T-cell (primary cell): ENCODE results near the gene GATA2. TPM values are rescaled to one million over a fixed set of nuclear protein-coding genes. Genes with fewer than 3 reads are reported as not detected.

Source experiments
- ATAC-seq, 4 experiments: fragments of 200-7000 bp in 3 of 4; fragments of 150-1000 bp in 1 of 4; cut with Tn5 transposase; replicated peaks in 1 of 4; 1 replicate in 3 of 4; 2 replicates in 1 of 4; pipeline ENCODE4 v1.10.0; 2021; ENCODE audit warnings: moderate library complexity in 3 of 4, mild to moderate bottlenecking in 2 of 4, moderate number of reproducible peaks in 1 of 4
- CTCF ChIA-PET, 2 donors: fragments of 300-600 bp; sonication (Branson Sonifier 250); formaldehyde crosslinking; loops; one replicate each; lab custom pipeline; 2022; ENCODE audit warnings: antibody characterized with exemption in 2 of 2; lab: Charles Lee
- POLR2A ChIA-PET, 2 donors: fragments of 300-600 bp; sonication (Branson Sonifier 250); formaldehyde crosslinking; loops; one replicate each; lab custom pipeline; 2022; ENCODE audit warnings: antibody characterized with exemption in 2 of 2; lab: Charles Lee
- DNase-seq, 35 experiments: peaks; one replicate each; pipeline versions ENCODE4 v3.0.0 to v3.0.0-alpha.2; 2013 to 2023
- H3K27ac ChIP-seq: one replicate; pipeline ENCODE4 v1.5.1; 2013; ENCODE audit warnings: low read length
- H3K27me3 ChIP-seq, 2 experiments: replicated peaks in 1 of 2; 1 replicate in 1 of 2; 2 replicates in 1 of 2; pipeline versions ENCODE4 v1.6.1 to v1.7.0; 2013; ENCODE audit warnings: low read length in 1 of 2, mixed read lengths in 1 of 2; ENCODE audit not compliant: control insufficient read depth in 2 of 2, insufficient read depth in 2 of 2; ENCODE audit errors: extremely low read depth in 1 of 2
- H3K36me3 ChIP-seq, 2 donors: 1 replicate in 1 of 2; 2 replicates in 1 of 2; pipeline versions ENCODE4 v1.6.1 to v1.7.0; 2013; ENCODE audit warnings: low read length in 1 of 2; ENCODE audit not compliant: control insufficient read depth in 2 of 2, insufficient read depth in 1 of 2; ENCODE audit errors: extremely low read depth in 1 of 2
- H3K4me1 ChIP-seq, 2 experiments: 1 replicate in 1 of 2; 2 replicates in 1 of 2; pipeline versions ENCODE4 v1.6.1 to v1.7.0; 2013; ENCODE audit warnings: low read length in 2 of 2, mixed read lengths in 1 of 2; ENCODE audit not compliant: insufficient read depth in 2 of 2, control insufficient read depth in 1 of 2; ENCODE audit errors: extremely low read depth in 1 of 2
- H3K4me3 ChIP-seq, 2 donors: 1 replicate in 1 of 2; 2 replicates in 1 of 2; pipeline versions ENCODE4 v1.5.1 to v1.7.0; 2013; ENCODE audit warnings: mild to moderate bottlenecking in 2 of 2, low read length in 1 of 2, moderate library complexity in 1 of 2; ENCODE audit not compliant: control insufficient read depth in 1 of 2; ENCODE audit errors: extremely low read depth in 1 of 2
- H3K9me3 ChIP-seq: 2 replicates; pipeline ENCODE4 v1.7.0; 2013
- H3K27ac Mint-ChIP-seq, 2 donors: one replicate each; pipeline ENCODE4 v1.8.0; 2020 to 2021; ENCODE audit warnings: mild to moderate bottlenecking in 2 of 2, mixed read lengths in 2 of 2
- H3K27me3 Mint-ChIP-seq, 2 donors: one replicate each; pipeline ENCODE4 v1.8.0; 2021 to 2022; ENCODE audit warnings: mixed read lengths in 2 of 2
- H3K36me3 Mint-ChIP-seq: one replicate; pipeline ENCODE4 v1.8.0; 2021; ENCODE audit warnings: mixed read lengths
- H3K4me1 Mint-ChIP-seq, 3 donors: one replicate each; pipeline ENCODE4 v1.8.0; 2020 to 2022; ENCODE audit warnings: mixed read lengths in 3 of 3, mild to moderate bottlenecking in 1 of 3
- H3K4me3 Mint-ChIP-seq, 3 donors: one replicate each; pipeline ENCODE4 v1.8.0; 2020 to 2022; ENCODE audit warnings: mild to moderate bottlenecking in 3 of 3, mixed read lengths in 3 of 3, moderate library complexity in 3 of 3
- H3K9me3 Mint-ChIP-seq, 3 donors: one replicate each; pipeline ENCODE4 v1.8.0; 2020 to 2022; ENCODE audit warnings: mixed read lengths in 3 of 3
- WGBS: methylation state at CpG from one replicate; pipeline ENCODE4 v1.1.5; 2013; ENCODE audit warnings: missing lambda C conversion rate; ENCODE audit not compliant: insufficient coverage; 5-methylcytosine and 5-hydroxymethylcytosine counted together
- total RNA-seq, 35 experiments: library from RNA in 6 of 35; stranded (reverse) in 6 of 35; fragments of 120-200 nt in 1 of 35; gene quantifications; one replicate each; pipeline versions ENCODE4 v1.2.1 to v1.2.4 and lab custom pipeline; 2013 to 2026

The GATA2 gene
- total RNA-seq, 5 donors from 2014 or later (not counting 1 experiment from before 2014, with no cell fraction given): 0.98 to 4.6 (median 3.5) TPM

DNA sequence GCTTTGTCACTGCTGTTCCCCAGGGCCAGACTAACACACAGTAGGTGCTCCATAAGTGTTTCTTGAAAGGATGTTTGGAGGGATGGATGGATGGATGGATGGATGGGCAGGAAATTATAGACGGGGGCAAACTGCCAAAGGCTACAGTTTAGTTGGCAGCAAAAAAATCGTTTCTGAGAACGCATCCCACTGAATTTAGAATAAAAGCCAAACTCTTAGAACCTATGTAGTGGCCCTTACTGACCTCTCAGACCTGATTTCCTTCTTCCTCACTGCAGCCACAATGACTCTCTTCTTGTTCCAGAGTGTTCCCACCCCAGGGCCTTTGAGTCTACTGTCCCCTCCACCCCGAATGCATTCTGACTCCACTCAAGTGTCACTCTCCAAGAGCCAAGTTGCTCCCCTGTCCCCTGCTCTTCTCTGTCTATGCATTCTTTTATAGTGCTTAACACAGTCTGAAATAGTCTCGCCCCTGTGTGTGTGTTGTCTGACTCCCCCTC lies 5.2 kb upstream of the GATA2 start:
- H3K9me3 ChIP-seq: no peaks in the 10 kb centered on the region
- Mint-ChIP-seq H3K4me3 (peak overlapping the region; percentile 19 to 74 (median 40)), H3K9me3 (no peaks in the 10 kb centered on the region), H3K27me3 (peaks cover 56 to 73% of the 10 kb centered on the region in 2 donors), H3K27ac (no peak overlapping the region), H3K4me1 (peaks cover 4 to 14% (median 9%) of the 10 kb centered on the region in 3 donors), H3K36me3 (no peaks in the 10 kb centered on the region)
- H3K4me3 ChIP-seq: no peak overlapping the region
- H3K36me3 ChIP-seq: no peaks in the 10 kb centered on the region
- no peak for DNase-seq
- CTCF ChIA-PET: interaction anchor here (0.8 to 1.4 kb wide), 2 partner anchors 15 to 72 kb away, joined by 4 to 7 read pairs; no protein-coding TSS in a partner anchor
- no peak overlapping the region for H3K27ac ChIP-seq
- 40% methylated on average over 1 of the region's 5 CpGs for WGBS
- ATAC-seq: no peak
- POLR2A ChIA-PET: no interaction called here
- H3K4me1 ChIP-seq: peaks cover 0 to 16% of the 10 kb centered on the region in 2 experiments
- peaks cover 0 to 70% of the 10 kb centered on the region in 2 experiments for H3K27me3 ChIP-seq

DNA sequence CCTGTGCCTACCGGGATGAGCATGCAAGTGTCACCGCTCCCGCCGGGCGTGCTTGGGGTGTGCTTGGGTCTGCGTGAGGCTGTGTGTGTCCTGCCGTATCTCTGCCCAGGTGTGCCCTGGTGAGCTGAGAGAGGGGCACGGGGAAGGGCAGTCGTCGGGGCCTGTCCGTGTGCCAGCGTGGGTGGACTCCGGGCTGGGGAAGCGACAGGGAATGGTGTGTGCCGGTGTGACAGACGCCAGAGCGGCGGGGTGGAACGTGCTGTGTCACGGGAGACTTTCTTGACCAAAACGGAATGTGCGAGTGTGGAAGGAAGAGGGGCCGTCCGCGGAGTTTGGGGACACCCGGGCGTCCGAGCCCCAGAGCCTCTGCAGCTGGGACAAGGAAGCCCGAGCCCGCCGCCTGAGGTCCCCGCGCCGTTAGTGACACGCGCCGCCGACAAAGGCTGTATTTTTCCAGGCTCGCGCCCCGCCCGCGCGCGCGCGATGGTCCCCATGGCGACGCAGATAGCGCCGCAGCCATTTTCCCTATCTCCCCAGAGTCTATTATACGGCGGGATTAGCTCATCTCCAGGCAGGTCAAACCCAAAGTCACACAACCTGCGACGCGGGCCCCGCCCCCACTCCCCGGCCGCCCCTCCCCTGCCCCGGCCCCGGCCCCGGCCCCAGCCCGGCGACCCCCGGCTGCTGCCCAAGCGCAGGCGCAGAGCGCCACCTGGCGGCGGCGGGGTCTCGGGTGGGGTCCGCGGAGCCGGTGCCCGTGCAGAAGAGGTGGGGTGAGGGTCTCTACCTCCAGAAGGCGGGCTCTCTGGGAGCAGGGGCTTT lies 4.5 kb upstream of the GATA2 start:
- H3K4me1 Mint-ChIP-seq: peaks cover 4 to 14% (median 9%) of the 10 kb centered on the region in 3 donors
- H3K27ac ChIP-seq: no peak overlapping the region
- H3K27me3 ChIP-seq: peaks cover 0 to 75% of the 10 kb centered on the region in 2 experiments
- H3K36me3 Mint-ChIP-seq: no peaks in the 10 kb centered on the region
- H3K4me3 Mint-ChIP-seq: peak overlapping the region; percentile 68 to 77 (median 74)
- ChIA-PET CTCF (interaction anchor here (0.5 to 1.6 kb wide), 11 partner anchors 15 to 402 kb away, joined by 3 to 7 read pairs (median 4); no protein-coding TSS in a partner anchor), POLR2A (no interaction called here)
- no peaks in the 10 kb centered on the region for H3K36me3 ChIP-seq
- H3K27me3 Mint-ChIP-seq: peaks cover 55 to 72% of the 10 kb centered on the region in 2 donors
- peak in 34 of 35 experiments; percentile 24 to 75 (median 56) for DNase-seq
- peaks cover 0 to 22% of the 10 kb centered on the region in 2 experiments for H3K4me1 ChIP-seq
- no peak overlapping the region for H3K27ac Mint-ChIP-seq
- WGBS: 13% methylated on average over 64 of the region's 77 CpGs
- peak overlapping the region; percentile 47 to 50 for H3K4me3 ChIP-seq
- H3K9me3 Mint-ChIP-seq: no peaks in the 10 kb centered on the region
- peak; percentile 69 to 81 (median 70) for ATAC-seq
- no peaks in the 10 kb centered on the region for H3K9me3 ChIP-seq

DNA sequence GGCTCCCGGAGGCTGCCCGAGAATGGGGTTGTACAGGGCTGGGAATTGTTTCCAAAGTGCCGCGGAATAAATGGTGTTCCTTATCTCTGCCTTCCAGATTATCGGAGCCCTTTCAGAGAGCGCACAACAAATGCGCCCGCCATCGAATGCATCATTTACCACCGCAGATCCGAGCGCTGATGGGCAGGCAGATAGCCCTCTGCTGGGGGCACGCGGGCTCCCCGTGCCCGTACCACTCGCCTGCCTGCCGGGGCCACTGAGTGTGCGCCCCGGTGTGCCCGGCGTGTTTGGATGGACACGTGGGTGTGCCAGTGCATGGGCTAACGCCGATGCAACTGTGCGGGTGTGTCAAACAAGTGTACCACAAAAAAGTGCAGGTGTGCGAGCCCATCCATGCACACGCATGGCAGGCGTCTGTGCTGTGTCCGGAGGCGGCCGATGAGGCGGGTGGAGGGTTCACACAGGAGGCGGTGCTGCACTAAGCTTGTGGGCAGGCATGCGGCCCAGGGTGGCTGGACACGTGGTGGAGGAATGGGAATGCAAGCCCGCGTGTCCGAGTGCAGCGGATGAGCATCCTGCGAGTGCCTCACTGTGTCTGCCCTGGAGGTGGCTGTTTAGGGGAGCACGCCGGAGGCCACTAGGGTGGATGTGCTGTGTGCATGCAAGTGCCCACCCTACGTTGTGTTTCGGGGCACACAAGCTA lies 3.8 kb upstream of the GATA2 start:
- no peaks in the 10 kb centered on the region for H3K9me3 ChIP-seq
- Mint-ChIP-seq H3K36me3 (no peaks in the 10 kb centered on the region), H3K27me3 (peaks cover 55 to 74% of the 10 kb centered on the region in 2 donors), H3K9me3 (no peaks in the 10 kb centered on the region), H3K4me1 (peaks cover 9 to 18% (median 14%) of the 10 kb centered on the region in 3 donors), H3K4me3 (peak overlapping the region; percentile 68 to 77 (median 74)), H3K27ac (no peak overlapping the region)
- H3K4me1 ChIP-seq: peaks cover 0 to 30% of the 10 kb centered on the region in 2 experiments
- ChIA-PET CTCF (interaction anchor here (0.6 to 1.6 kb wide), 5 partner anchors 30 to 398 kb away, joined by 3 to 7 read pairs (median 4); no protein-coding TSS in a partner anchor), POLR2A (no interaction called here)
- DNase-seq (peak in 1 of 35 experiments; percentile 23), ATAC-seq (no peak)
- H3K27ac ChIP-seq: no peak overlapping the region
- H3K4me3 ChIP-seq: no peak overlapping the region
- H3K36me3 ChIP-seq: no peaks in the 10 kb centered on the region
- WGBS: 88% methylated on average over 44 of the region's 45 CpGs
- peaks cover 0 to 81% of the 10 kb centered on the region in 2 experiments for H3K27me3 ChIP-seq

DNA sequence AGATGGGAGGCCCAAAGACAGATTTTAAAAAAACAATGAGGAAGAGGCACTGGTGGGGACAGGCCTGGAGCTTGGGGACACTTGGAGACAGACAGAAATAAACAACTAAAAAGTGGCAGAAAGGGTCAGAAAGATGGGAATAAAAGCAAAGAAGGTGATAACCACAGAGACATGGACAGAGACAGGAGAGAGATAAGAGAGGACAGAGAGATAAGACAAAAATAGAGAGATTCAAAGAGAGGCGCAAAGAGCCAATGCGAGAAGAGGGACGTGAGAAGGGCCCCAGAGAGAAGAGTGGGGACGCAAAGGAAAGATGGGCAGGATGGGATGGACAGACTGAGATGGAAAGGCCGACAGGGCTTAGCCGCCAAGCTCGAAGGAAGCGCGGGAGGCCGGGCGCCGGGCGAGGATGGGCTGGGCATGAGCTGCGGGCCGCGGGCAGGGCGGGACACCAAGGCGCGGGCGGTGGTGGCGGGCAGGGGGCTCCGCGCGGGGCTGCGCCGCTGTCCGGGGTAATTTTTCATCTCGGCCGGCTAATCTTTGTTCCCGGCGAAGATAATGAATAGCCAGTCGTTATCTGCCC lies 3.1 kb upstream of the GATA2 start:
- Histone ChIP-seq H3K4me3 (no peak overlapping the region), H3K4me1 (peaks cover 0 to 36% of the 10 kb centered on the region in 2 experiments), H3K27me3 (peaks cover 0 to 86% of the 10 kb centered on the region in 2 experiments), H3K9me3 (no peaks in the 10 kb centered on the region), H3K36me3 (no peaks in the 10 kb centered on the region), H3K27ac (no peak overlapping the region)
- H3K4me1 Mint-ChIP-seq: peaks cover 9 to 22% (median 17%) of the 10 kb centered on the region in 3 donors
- CTCF ChIA-PET: interaction anchor here (0.6 to 1.6 kb wide), 2 partner anchors 69 to 367 kb away, joined by 3 to 5 read pairs; no protein-coding TSS in a partner anchor
- POLR2A ChIA-PET: no interaction called here
- ATAC-seq: no peak
- no peaks in the 10 kb centered on the region for H3K9me3 Mint-ChIP-seq
- DNase-seq: peak in 1 of 35 experiments; percentile 2
- H3K27ac Mint-ChIP-seq: peak overlapping the region in 1 of 2 donors; percentile 9
- WGBS: 93% methylated on average over 29 of the region's 32 CpGs
- H3K4me3 Mint-ChIP-seq: peak overlapping the region; percentile 28 to 55 (median 47)
- H3K36me3 Mint-ChIP-seq: no peaks in the 10 kb centered on the region
- H3K27me3 Mint-ChIP-seq: peaks cover 51 to 76% of the 10 kb centered on the region in 2 donors

DNA sequence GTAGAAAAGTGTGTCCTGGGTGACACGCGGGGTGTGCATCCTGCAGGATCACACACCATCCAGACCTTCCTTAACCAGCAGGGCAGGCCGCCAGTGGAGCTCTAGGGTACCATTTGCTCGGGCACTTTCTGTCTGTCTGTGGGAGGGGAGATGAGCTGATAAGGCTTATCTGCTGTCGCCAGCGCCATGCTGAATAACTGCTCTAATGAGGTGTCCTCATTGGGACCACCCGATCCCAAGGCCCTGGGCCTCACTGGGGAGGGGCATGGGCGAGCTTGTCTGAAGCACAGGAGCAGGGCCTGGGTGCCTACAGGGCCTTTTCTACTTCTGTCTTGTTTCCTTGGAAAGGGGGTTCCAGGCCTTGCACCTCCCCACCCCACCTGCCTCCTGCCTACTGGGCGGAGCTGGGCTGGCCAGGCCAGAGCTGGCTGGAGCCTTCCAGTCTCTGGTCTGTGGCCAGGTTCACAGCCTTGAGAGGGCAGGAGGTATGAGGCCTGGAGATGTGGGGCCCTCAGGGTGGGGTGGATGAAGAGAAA lies 2.5 kb upstream of the GATA2 start:
- Histone ChIP-seq H3K4me1 (peaks cover 0 to 42% of the 10 kb centered on the region in 2 experiments), H3K27ac (no peak overlapping the region), H3K9me3 (no peaks in the 10 kb centered on the region), H3K36me3 (no peaks in the 10 kb centered on the region), H3K27me3 (peaks cover 0 to 90% of the 10 kb centered on the region in 2 experiments), H3K4me3 (no peak overlapping the region)
- DNase-seq: peak in 1 of 35 experiments; percentile 23
- peaks cover 46 to 76% of the 10 kb centered on the region in 2 donors for H3K27me3 Mint-ChIP-seq
- 80% methylated on average over 1 of the region's 9 CpGs for WGBS
- peak overlapping the region in 2 of 3 donors; percentile 47 to 55 for H3K4me3 Mint-ChIP-seq
- H3K4me1 Mint-ChIP-seq: peaks cover 9 to 26% (median 21%) of the 10 kb centered on the region in 3 donors
- ATAC-seq: no peak
- H3K36me3 Mint-ChIP-seq: no peaks in the 10 kb centered on the region
- no peak overlapping the region for H3K27ac Mint-ChIP-seq
- H3K9me3 Mint-ChIP-seq: no peaks in the 10 kb centered on the region
- POLR2A ChIA-PET: no interaction called here
- CTCF ChIA-PET: interaction anchor here in 1 of 2 donors (0.6 kb wide), 1 partner anchor 366 kb away, joined by 3 read pairs; no protein-coding TSS in a partner anchor
